ENCODE results near the gene PPCS.

- TF ChIP-seq CTCF (conservative IDR thresholded peaks at IDR 0.05 in 1 of 2, IDR thresholded peaks at IDR 0.05 in 1 of 2; ENCODE audit: low read depth in 1 of 2, low read length in 2 of 2) (no peak), EZH2 (IDR thresholded peaks at IDR 0.05; ENCODE audit: low read length, missing control alignments) (no peak)
These were observed 379 bp downstream of the PPCS start for GRCh38 chr1:42456754-42457089.
